Naive thymus-derived CD4-positive, alpha-beta T cell (primary cell): Measurements from ENCODE around the gene NOD1. TPM values are rescaled to one million over a fixed set of nuclear protein-coding genes. Genes with fewer than 3 reads are reported as not detected.

Source experiments
- ATAC-seq: fragments of 150-1000 bp; cut with Tn5 transposase; 2 replicates; pipeline ENCODE4 v1.10.0; 2021; ENCODE audit warnings: mild to moderate bottlenecking, moderate library complexity
- CTCF ChIA-PET: fragments of 350-600 bp; sonication (Branson Sonifier 250); formaldehyde crosslinking; loops from one replicate; lab custom pipeline; 2021; ENCODE audit warnings: antibody characterized with exemption; lab: Charles Lee
- POLR2A ChIA-PET: fragments of 350-600 bp; sonication (Branson Sonifier 250); formaldehyde crosslinking; loops from one replicate; lab custom pipeline; 2021; ENCODE audit warnings: antibody characterized with exemption, inconsistent platforms; lab: Charles Lee
- DNase-seq, 9 donors: peaks; one replicate each; pipeline versions ENCODE4 v3.0.0 to v3.0.0-alpha.2; 2020 to 2022; ENCODE audit warnings: mixed read lengths in 1 of 9
- H3K27ac ChIP-seq: one replicate; pipeline ENCODE4 v1.7.0; 2013; ENCODE audit warnings: mild to moderate bottlenecking, low read depth, low read length, moderate library complexity
- H3K27me3 ChIP-seq, 2 donors: one replicate each; pipeline ENCODE4 v1.7.0; 2013; ENCODE audit warnings: low read length in 2 of 2, mild to moderate bottlenecking in 2 of 2, moderate library complexity in 2 of 2; ENCODE audit not compliant: control insufficient read depth in 2 of 2, insufficient read depth in 2 of 2
- H3K36me3 ChIP-seq, 3 experiments: 1 replicate in 2 of 3; 2 replicates in 1 of 3; pipeline ENCODE4 v1.7.0; 2013; ENCODE audit warnings: low read length in 3 of 3, mild to moderate bottlenecking in 3 of 3, moderate library complexity in 1 of 3; ENCODE audit not compliant: insufficient read depth in 3 of 3, control insufficient read depth in 2 of 3
- H3K4me1 ChIP-seq, 2 donors: one replicate each; pipeline ENCODE4 v1.7.0; 2013; ENCODE audit warnings: low read length in 2 of 2, mild to moderate bottlenecking in 2 of 2, moderate library complexity in 1 of 2; ENCODE audit not compliant: control insufficient read depth in 2 of 2, insufficient read depth in 2 of 2
- H3K4me3 ChIP-seq: 2 replicates; pipeline ENCODE4 v1.7.0; 2013; ENCODE audit warnings: mild to moderate bottlenecking, low read length
- H3K9me3 ChIP-seq, 3 experiments: 1 replicate in 2 of 3; 2 replicates in 1 of 3; pipeline ENCODE4 v1.7.0; 2013; ENCODE audit warnings: low read length in 3 of 3; ENCODE audit not compliant: control insufficient read depth in 2 of 3
- H3K27ac Mint-ChIP-seq, 9 donors: one replicate each; pipeline ENCODE4 v1.8.0; 2020 to 2022; ENCODE audit warnings: mixed read lengths in 9 of 9, mild to moderate bottlenecking in 8 of 9, moderate library complexity in 5 of 9, inconsistent platforms in 2 of 9
- H3K27me3 Mint-ChIP-seq, 5 donors: one replicate each; pipeline ENCODE4 v1.8.0; 2021 to 2022; ENCODE audit warnings: mixed read lengths in 5 of 5, mild to moderate bottlenecking in 1 of 5
- H3K36me3 Mint-ChIP-seq, 5 donors: one replicate each; pipeline ENCODE4 v1.8.0; 2020 to 2022; ENCODE audit warnings: mixed read lengths in 5 of 5, mild to moderate bottlenecking in 3 of 5, inconsistent platforms in 1 of 5
- H3K4me1 Mint-ChIP-seq, 7 donors: one replicate each; pipeline ENCODE4 v1.8.0; 2020 to 2022; ENCODE audit warnings: mixed read lengths in 7 of 7, mild to moderate bottlenecking in 3 of 7, inconsistent platforms in 1 of 7
- H3K4me3 Mint-ChIP-seq, 10 donors: one replicate each; pipeline ENCODE4 v1.8.0; 2020 to 2022; ENCODE audit warnings: mild to moderate bottlenecking in 10 of 10, mixed read lengths in 10 of 10, moderate library complexity in 6 of 10, inconsistent platforms in 2 of 10
- H3K9me3 Mint-ChIP-seq, 11 donors: one replicate each; pipeline ENCODE4 v1.8.0; 2020 to 2022; ENCODE audit warnings: mixed read lengths in 11 of 11, mild to moderate bottlenecking in 4 of 11, inconsistent platforms in 1 of 11, moderate library complexity in 1 of 11
- intact Hi-C, 2 donors: fragments of 100-400 bp; cut with micrococcal nuclease; formaldehyde crosslinking; loops; one replicate each; pipeline ENCODE4 v1.15.1; 2023
- polyA plus RNA-seq, 2 donors: library from polyadenylated mRNA; unstranded; fragments of 300-500 nt; fragmentation: Illumina TruSeq; gene quantifications; one replicate each; pipeline ENCODE4 v1.2.3, GENCODE V29; 2021
- total RNA-seq, 6 experiments: library from RNA in 5 of 6; stranded (reverse) in 5 of 6; gene quantifications; 1 replicate in 5 of 6; 2 replicates in 1 of 6; pipeline ENCODE4 v1.2.3 and lab custom pipeline; 2021 to 2026

NOD1 gene
- total and polyA plus RNA-seq, 7 experiments from 2014 or later: 6.1 to 24.6 (median 18.7) TPM

- DNase-seq (no peak), ATAC-seq (peak; percentile 6)
- Histone ChIP-seq H3K9me3 (no peaks in the 10 kb centered on the region), H3K27ac (peak overlapping the region; percentile 72), H3K36me3 (peaks cover 0 to 6% (median 0%) of the 10 kb centered on the region in 3 experiments), H3K27me3 (no peaks in the 10 kb centered on the region), H3K4me1 (peaks cover 12% of the 10 kb centered on the region in 2 donors), H3K4me3 (peak overlapping the region; percentile 91)
- peak overlapping the region; percentile 87 to 99 (median 91) for H3K27ac Mint-ChIP-seq
- intact Hi-C loops: loop anchor here (1.0 to 10.0 kb wide), 6 partner anchors 26 to 479 kb away; partner anchors contain the start of genes MTURN (in 2 of the 2), FKBP14 (in 1 of the 2), MINDY4 (in 1 of the 2) and ZNRF2 (in 1 of the 2)
- H3K9me3 Mint-ChIP-seq: peaks cover 0 to 5% (median 0%) of the 10 kb centered on the region in 11 donors
- H3K27me3 Mint-ChIP-seq: no peaks in the 10 kb centered on the region
- H3K4me3 Mint-ChIP-seq: peak overlapping the region; percentile 90 to 96 (median 95)
- POLR2A ChIA-PET: interaction anchor here (0.7 kb wide), 2 partner anchors 31 to 89 kb away, joined by 3 read pairs; no protein-coding TSS in a partner anchor
- CTCF ChIA-PET: no interaction called here
- H3K36me3 Mint-ChIP-seq: peaks cover 0 to 17% (median 5%) of the 10 kb centered on the region in 5 donors
- H3K4me1 Mint-ChIP-seq: peaks cover 19 to 45% (median 43%) of the 10 kb centered on the region in 7 donors
Measured at GRCh38 chr7:30505174-30505697, 26.7 kb upstream of the NOD1 start.

DNA sequence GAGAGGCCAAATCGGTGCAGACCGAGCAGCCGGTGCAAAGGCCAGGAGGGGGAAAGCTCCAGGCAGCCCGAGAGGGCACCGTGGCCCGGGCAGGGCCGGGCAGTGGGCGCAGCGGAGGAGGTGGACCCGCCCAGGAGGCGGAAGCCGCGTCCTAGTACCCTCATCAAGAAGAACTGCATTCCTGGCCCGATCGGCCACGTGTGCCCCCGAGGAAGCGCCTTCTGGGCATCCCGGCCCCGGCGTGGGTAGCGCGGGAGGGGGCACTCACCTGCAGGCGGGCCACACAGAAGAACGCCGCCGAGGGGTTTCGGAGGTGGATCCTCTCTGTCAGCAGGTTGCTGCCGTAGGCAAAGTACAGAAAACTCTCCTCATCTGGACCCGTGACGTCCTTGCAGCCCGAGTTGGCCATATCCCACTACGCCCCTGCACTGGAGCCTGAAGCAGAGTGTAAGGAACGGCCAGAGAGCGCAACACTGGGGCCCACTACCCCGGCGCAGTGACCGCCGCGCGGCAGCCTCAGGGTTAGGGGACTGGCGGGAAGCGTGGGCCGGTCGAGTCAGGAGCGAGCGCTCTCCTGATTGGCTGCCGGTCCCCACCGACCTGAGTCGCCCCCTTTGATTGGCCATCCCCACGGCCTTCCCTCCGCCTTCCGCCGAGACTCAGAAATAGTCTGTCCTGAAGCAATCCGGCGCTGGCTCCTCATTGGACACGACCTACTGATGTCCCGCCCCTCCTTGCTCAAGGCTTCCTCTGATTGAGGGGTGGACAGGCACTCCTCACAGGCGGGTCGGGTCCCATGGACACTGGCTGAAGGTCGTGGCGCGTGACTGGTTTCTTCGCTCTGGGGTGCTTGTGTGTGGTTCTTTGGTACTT is 26.0 kb upstream of the NOD1 start, which contains the start of gene GGCT:
Gene GGCT (minus strand): TSS at position 529 of the 873 bp plus-strand sequence. CDS start 120 bp downstream, at position 409.
- Mint-ChIP-seq H3K27ac (peak within 1 kb of the TSS; percentile 87 to 99 (median 91)), H3K36me3 (peaks cover 0 to 21% (median 11%) of the 10 kb centered on the region in 5 donors), H3K27me3 (no peaks in the 10 kb centered on the region), H3K4me1 (peaks cover 19 to 51% (median 44%) of the 10 kb centered on the region in 7 donors), H3K4me3 (peak within 1 kb of the TSS; percentile 90 to 96 (median 95)), H3K9me3 (peaks cover 0 to 5% (median 0%) of the 10 kb centered on the region in 11 donors)
- peak within 1 kb of the TSS; percentile 91 for H3K4me3 ChIP-seq
- H3K27me3 ChIP-seq: no peaks in the 10 kb centered on the region
- ATAC-seq (peak; percentile 99), DNase-seq (peak; percentile 88 to 97 (median 95))
- ChIA-PET CTCF (no interaction called here), POLR2A (interaction anchor here (1.3 to 1.7 kb wide), 2 partner anchors 26 to 225 kb away, joined by 3 to 5 read pairs; partner anchors contain the start of gene NOD1)
- intact Hi-C loops: loop anchor here (1.0 to 10.0 kb wide), 12 partner anchors 25 to 478 kb away; partner anchors contain the start of genes GARS1 (in 2 of the 2), MINDY4 (in 2 of the 2), MTURN (in 2 of the 2) and ZNRF2 (in 2 of the 2)
- no peaks in the 10 kb centered on the region for H3K9me3 ChIP-seq
- peaks cover 0 to 6% (median 0%) of the 10 kb centered on the region in 3 experiments for H3K36me3 ChIP-seq
- peaks cover 12% of the 10 kb centered on the region in 2 donors for H3K4me1 ChIP-seq
- peak within 1 kb of the TSS; percentile 72 for H3K27ac ChIP-seq

DNA sequence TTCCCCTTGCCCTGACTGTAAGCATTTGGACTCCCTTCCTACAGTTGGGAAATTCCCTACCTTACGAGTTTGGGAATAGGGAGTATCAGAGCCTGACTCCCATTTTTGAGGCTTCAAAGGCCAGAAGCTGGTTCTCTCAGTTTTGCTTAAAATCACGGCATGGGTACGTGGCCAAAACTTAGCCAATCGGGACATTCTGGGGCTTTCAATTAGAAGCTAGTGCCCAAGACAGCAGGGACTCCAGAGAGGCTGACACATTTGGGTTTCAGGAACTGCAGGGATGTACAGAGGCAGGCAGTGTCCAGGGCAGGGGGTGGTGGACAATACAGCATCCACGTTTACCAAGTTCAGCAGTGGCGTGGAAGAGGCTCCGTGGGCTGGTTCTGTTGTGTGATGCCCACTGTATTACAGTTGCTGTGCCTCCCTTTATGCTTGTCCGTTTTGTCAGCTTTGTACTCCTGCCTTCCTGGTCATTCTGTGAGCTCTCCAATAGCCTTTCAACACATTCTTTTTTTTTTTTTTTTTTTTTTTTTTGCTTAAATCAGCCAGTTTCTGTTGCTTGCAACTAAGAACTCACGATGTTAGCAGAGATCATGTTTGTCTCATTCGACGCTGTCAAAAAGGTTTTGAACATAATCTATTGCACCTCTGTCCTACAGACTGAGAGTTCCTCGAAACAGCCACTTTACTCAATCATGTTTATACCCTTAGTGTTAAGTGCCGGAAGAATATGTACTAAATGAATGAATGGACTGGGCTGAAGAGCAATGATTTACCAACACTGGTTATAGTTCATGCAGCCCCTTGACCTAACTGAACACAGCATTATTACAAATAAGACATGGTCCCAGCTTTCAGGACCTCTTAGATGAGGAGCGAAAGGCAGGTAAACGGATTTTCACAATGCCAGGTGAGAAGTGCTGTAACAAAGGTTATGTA is 25.0 kb upstream of the NOD1 start:
- Mint-ChIP-seq H3K27ac (peak overlapping the region; percentile 63 to 91 (median 87)), H3K27me3 (no peaks in the 10 kb centered on the region), H3K9me3 (peaks cover 0 to 5% (median 0%) of the 10 kb centered on the region in 11 donors), H3K4me3 (peak overlapping the region; percentile 90 to 96 (median 95)), H3K36me3 (peaks cover 0 to 24% (median 15%) of the 10 kb centered on the region in 5 donors), H3K4me1 (peaks cover 19 to 51% (median 44%) of the 10 kb centered on the region in 7 donors)
- intact Hi-C loops: loop anchor here (1.0 to 10.0 kb wide), 10 partner anchors 25 to 475 kb away; partner anchors contain the start of genes GARS1 (in 2 of the 2), MTURN (in 2 of the 2), MINDY4 (in 1 of the 2) and NOD1 (in 1 of the 2)
- Histone ChIP-seq H3K4me3 (peak overlapping the region; percentile 91), H3K9me3 (no peaks in the 10 kb centered on the region), H3K27ac (peak overlapping the region; percentile 72), H3K4me1 (peaks cover 12% of the 10 kb centered on the region in 2 donors), H3K27me3 (no peaks in the 10 kb centered on the region), H3K36me3 (peaks cover 0 to 6% (median 0%) of the 10 kb centered on the region in 3 experiments)
- CTCF ChIA-PET: interaction anchor here (0.6 kb wide), 1 partner anchor 234 kb away, joined by 4 read pairs; no protein-coding TSS in a partner anchor
- no peak for ATAC-seq
- POLR2A ChIA-PET: interaction anchor here (0.8 to 1.7 kb wide), 3 partner anchors 25 to 224 kb away, joined by 3 to 5 read pairs (median 3); partner anchors contain the start of gene NOD1
- no peak for DNase-seq

GRCh38 chr7:30502470-30503251 is 24.1 kb upstream of the NOD1 start:
- H3K9me3 Mint-ChIP-seq: peaks cover 0 to 2% (median 0%) of the 10 kb centered on the region in 11 donors
- POLR2A ChIA-PET: interaction anchor here (0.8 to 1.7 kb wide), 2 partner anchors 24 to 133 kb away, joined by 3 to 5 read pairs; partner anchors contain the start of gene NOD1

DNA sequence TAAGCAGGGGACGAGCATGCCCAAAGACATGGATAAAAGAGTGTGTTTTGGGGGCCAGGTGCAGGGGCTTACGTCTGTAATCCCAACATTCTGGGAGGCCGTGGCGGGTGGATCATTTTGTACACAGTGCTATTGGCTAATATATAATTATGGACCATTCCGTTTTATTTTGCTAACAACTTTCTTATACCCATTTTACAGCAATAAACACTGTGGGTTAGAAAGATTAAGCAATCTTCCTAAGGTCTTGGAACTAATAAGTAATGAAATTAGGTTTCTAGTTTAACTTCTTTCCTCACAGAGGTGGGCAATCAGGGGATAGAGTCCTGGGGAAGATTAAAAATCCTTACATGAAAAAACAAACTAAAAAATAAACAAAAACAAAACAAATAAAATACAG is 22.7 kb upstream of the NOD1 start:
- H3K4me1 ChIP-seq: peaks cover 12% of the 10 kb centered on the region in 2 donors
- POLR2A ChIA-PET: interaction anchor here (1.1 kb wide), 1 partner anchor 27 kb away, joined by 3 read pairs; no protein-coding TSS in a partner anchor

More at GRCh38 chr7:30502470-30503251, 24.1 kb upstream of the NOD1 start:
- ATAC-seq (no peak), DNase-seq (no peak)
- no peak overlapping the region for H3K27ac ChIP-seq
- intact Hi-C loops: loop anchor here in 1 of 2 donors (10.0 kb wide), 1 partner anchor 368 kb away; the partner anchor contains the start of gene MTURN
- no peaks in the 10 kb centered on the region for H3K9me3 ChIP-seq
- no peak overlapping the region for H3K4me3 ChIP-seq
- H3K4me3 Mint-ChIP-seq: peak overlapping the region; percentile 0 to 96 (median 94)
- no peaks in the 10 kb centered on the region for H3K27me3 Mint-ChIP-seq
- H3K4me1 ChIP-seq: peaks cover 12% of the 10 kb centered on the region in 2 donors
- H3K36me3 ChIP-seq: peaks cover 0 to 6% (median 0%) of the 10 kb centered on the region in 3 experiments
- peaks cover 0 to 21% (median 15%) of the 10 kb centered on the region in 5 donors for H3K36me3 Mint-ChIP-seq
- no peaks in the 10 kb centered on the region for H3K27me3 ChIP-seq
- peak overlapping the region in 3 of 9 donors; percentile 11 to 91 (median 87) for H3K27ac Mint-ChIP-seq
- peaks cover 19 to 51% (median 44%) of the 10 kb centered on the region in 7 donors for H3K4me1 Mint-ChIP-seq
- CTCF ChIA-PET: no interaction called here

More for the DNA sequence above, 22.7 kb upstream of the NOD1 start:
- H3K36me3 Mint-ChIP-seq: peaks cover 5 to 28% (median 24%) of the 10 kb centered on the region in 5 donors
- ATAC-seq: no peak
- CTCF ChIA-PET: no interaction called here
- intact Hi-C loops: loop anchor here in 1 of 2 donors (10.0 kb wide), 1 partner anchor 366 kb away; the partner anchor contains the start of gene MTURN
- Histone ChIP-seq H3K27ac (no peak overlapping the region), H3K36me3 (peaks cover 0 to 6% (median 0%) of the 10 kb centered on the region in 3 experiments), H3K27me3 (no peaks in the 10 kb centered on the region), H3K4me3 (no peak overlapping the region), H3K9me3 (no peaks in the 10 kb centered on the region)
- DNase-seq: no peak
- H3K4me3 Mint-ChIP-seq: no peak overlapping the region
- no peak overlapping the region for H3K27ac Mint-ChIP-seq
- H3K27me3 Mint-ChIP-seq: no peaks in the 10 kb centered on the region
- H3K9me3 Mint-ChIP-seq: peaks cover 0 to 3% (median 0%) of the 10 kb centered on the region in 11 donors
- H3K4me1 Mint-ChIP-seq: peaks cover 19 to 51% (median 44%) of the 10 kb centered on the region in 7 donors
